Activated CD8-positive, alpha-beta memory T cell treated with anti-CD3 and anti-CD28 coated beads, Interleukin-2, amount 50 U/mL, for 4 hours (primary cell): ENCODE measurements around the gene SIGLEC12.
"Not testable (repeated sequence)": the region's sequence is repeated elsewhere in the genome, so short reads cannot be mapped to it uniquely, and the experiment has no call there.

Source experiments
- DNase-seq: peaks from one replicate; pipeline ENCODE4 v3.0.0-alpha.2; 2020

The SIGLEC12 gene

DNA sequence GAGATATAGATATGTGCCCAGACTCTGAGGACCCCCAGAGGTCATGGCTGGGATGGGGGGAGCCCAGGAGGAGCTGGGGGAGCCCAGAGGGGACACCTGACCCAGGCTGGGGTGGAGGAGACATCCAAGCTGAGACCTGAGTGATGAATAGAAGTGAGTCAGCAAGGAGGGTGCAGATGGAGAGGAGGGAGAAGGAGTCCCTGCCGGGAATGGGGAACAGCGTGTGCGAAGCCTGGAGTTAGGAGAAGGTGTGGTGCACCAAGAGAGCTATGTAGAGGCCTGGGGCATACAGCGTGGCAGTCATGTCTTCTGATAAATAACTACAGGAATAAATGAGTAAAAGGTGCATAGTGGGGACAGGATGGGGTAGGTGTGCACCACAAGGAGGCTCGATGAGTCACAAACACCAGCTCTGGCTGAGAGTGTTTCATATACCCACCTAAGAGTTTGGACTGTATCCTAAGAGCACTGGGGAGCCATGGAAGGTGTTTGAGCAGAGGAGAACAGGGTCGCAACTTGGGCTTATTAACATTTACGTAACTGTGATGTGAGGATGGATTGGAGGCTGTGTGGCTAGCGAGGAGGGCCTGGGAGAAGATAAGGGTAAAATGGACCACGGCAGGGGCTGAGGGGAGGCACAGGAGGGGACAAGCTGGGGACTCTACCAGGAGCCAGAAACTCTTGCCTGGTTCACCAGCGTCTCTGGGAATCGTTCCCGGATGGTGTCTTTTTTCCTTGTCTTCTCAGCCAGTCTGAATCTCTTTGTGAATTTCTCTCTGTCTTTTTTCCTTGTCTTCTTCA, 21.9 kb downstream of the SIGLEC12 start:
- no peak for DNase-seq

GRCh38 chr19:51478381-51479234, 23.0 kb downstream of the SIGLEC12 start, which contains the start of gene CEACAM18:
Gene CEACAM18 (plus strand): TSS chr19:51478539.
- no peak for DNase-seq

- no peak for DNase-seq
These were observed 24.3 kb downstream of the SIGLEC12 start for GRCh38 chr19:51477344-51477743.

DNA sequence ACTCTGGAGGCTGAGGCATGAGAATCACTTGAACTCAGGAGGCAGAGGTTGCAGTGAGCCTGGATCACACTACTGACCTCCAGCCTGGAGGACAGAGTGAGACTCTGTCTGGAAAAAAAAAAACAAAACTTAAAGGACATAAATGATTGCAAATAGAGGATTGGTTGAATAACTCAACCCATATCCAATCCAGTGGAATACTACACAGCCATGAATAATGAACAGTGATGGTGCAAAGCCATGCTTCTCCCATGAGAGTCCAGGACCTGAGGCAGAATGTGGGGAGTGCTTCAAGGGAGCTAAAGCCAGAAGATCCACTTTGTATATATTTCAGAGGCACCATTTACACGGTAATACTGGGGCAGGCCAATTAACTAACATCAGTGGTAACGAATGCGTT, 25.4 kb downstream of the SIGLEC12 start:
- no peak for DNase-seq

DNA sequence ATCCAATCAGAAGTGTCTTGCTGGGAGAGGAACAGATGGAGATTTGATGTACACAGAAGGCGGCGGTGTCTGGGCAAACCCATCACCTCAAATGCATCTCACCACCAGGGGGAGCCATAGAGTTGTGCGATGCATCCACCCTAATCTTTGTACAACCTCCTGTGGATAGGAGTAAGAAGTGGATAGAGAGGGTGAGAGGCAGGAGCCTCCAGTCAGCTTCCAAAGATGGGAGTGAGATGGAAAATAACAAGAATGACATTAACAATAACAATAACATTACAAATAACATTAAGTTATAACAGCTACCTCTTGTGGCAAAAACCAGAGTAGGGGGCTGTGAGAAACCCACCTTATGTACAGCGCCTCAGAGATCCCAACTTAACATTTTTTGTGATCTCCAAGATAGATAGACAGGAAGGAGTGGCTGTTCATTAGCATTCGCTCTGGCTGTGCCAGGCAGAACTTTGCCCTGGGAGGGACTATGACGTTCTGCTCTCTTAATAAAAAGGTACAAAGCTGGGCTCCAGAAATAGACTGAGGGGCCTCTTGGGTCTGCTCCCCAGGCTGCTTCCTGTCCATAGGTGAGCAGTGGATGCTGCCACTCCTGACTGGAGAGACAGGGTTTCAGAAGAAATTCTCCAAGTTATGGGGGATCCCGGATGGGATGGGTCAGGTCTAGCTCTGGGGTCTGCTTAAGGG, 28.4 kb downstream of the SIGLEC12 start:
- peak; percentile 89 for DNase-seq

DNA sequence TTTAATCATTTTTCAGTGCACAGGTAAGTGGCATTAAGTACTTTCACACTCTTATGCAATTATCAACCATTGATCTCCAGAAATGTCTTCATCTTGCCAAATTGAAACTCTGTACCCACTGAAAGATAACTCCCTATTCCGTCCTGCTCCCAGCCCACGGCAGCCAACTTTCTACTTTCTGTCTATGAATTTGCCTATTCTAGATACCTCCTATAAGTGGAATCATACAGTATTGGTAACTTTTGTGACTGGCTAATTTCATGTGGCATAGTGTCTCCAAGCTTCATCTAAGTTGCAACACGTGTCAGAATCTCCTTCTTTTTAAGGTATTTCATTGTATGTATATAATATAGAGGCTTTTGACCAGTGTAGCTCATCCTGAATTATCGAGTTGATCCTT, 29.0 kb downstream of the SIGLEC12 start:
- DNase-seq: no peak

DNA sequence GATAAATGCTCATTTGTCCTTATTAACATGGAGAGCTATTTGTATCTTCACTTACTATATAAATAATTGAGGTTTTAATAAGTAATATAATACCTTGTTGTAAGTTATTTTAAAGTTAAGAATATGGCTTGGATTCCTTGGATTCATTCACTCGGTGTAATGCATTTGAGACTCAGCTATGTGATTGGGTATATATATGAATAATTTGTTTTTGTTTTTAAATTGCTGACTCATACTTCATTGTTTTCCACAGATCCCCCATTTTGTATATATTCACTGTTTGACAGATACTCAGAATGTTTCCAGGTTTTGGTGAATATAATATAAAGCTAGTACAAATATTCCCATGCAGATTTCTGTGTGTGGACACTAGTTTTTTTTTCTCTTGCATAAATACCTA, 30.1 kb downstream of the SIGLEC12 start:
- DNase-seq: no peak

- DNase-seq: no peak
These were observed 30.6 kb downstream of the SIGLEC12 start for GRCh38 chr19:51470966-51471365.

- no peak for DNase-seq
These were observed 32.0 kb downstream of the SIGLEC12 start for GRCh38 chr19:51469629-51470028.

GRCh38 chr19:51469162-51469561, 32.4 kb downstream of the SIGLEC12 start:
- no peak for DNase-seq

GRCh38 chr19:51468545-51468920, 33.1 kb downstream of the SIGLEC12 start:
- DNase-seq: no peak

DNA sequence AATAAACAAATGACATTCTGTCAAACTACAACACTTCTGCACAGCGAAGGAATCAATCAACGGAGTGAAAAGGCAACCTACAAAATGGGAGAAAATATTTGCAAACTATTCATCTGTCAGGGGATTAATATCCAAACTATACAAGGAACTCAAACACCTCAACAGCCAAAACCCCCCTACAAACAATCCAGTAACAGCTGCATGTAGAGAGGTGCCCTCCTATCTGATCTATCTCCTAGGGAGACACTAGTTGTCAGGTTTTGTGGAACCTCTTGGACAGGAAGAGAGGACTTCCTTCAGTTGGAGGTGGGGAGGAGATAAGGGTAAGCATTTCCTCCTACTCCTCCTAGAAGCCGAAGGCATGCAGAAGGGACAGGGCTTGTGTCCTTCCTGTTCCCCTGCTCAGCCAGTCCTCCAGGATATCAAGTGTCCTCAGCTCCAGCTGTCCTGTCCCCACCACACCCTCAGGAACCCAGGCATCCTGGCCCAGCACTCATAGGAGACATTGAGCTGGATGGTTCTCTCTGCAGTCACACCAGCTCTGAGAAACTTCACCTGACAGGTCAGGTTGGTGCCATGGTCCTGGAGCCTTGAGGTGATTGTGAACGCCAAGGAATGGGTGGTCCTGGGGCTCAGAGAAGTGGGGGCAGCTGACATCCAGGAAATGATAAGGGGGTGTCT, 33.6 kb downstream of the SIGLEC12 start:
- DNase-seq: no peak

GRCh38 chr19:51466723-51467122, 34.9 kb downstream of the SIGLEC12 start:
- DNase-seq: no peak

GRCh38 chr19:51463976-51464581, 37.5 kb downstream of the SIGLEC12 start:
- DNase-seq: not testable (repeated sequence)

DNA sequence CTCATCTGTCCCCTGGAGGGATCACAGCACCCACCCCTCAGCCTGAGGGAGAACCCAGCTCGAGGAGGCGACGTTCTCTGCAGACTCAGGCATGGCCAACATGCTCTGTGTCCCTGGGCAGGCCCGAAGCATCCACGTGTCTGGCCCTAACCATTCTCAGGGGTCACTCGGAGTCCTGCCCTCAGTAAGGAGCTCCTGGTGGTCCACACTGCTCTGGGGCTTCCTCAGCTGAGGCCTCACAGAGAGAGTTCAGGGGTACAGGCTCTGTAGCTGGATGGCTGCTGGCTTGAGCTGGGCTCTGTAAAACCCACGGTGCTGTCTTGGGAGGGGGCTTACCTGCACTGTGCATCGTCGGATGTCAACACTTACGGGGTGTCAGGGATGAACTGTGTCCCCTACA, 38.9 kb downstream of the SIGLEC12 start:
- DNase-seq: no peak

DNA sequence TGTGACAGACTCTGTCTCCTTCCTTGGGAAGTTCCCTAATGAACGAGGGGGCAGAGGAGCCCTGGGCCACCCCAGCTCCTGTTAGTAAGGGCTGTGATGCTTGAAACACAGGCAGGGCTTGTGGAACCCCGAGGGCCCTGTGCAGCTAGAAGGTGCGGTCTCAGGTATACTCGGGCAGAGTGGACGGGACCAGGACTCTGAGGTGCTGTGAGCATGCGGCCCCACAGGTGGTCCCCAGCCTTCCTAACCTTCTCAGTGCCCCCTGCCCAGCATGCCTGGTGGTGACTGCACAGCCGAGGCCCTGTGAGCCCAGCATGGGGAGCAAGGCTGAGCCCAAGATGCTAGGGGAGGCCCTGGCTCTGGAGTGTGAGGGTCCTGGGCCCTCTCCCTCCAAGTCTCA, 39.3 kb downstream of the SIGLEC12 start:
- no peak for DNase-seq

DNA sequence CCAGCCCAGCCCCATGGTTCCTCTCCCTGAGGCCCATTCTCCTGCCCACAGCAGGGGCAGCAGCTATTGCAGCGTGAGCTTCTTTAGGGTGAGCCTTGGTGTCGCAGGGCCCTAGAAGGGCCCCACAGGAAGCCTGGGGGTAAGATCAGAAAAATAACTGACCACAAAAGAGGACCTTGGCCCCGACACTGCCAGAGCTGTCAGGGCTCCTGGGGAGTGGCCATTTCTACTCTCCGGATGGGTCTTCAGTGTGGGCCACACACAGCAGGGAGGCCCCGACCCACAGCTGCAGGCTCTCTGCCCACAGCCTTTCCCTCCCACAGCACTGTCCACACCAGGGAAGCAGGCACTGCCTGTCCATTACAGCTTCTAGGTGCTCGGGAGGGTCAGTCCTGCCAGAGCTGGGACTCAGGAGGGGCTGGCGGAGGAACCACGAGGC, 39.9 kb downstream of the SIGLEC12 start:
- DNase-seq: no peak

DNA sequence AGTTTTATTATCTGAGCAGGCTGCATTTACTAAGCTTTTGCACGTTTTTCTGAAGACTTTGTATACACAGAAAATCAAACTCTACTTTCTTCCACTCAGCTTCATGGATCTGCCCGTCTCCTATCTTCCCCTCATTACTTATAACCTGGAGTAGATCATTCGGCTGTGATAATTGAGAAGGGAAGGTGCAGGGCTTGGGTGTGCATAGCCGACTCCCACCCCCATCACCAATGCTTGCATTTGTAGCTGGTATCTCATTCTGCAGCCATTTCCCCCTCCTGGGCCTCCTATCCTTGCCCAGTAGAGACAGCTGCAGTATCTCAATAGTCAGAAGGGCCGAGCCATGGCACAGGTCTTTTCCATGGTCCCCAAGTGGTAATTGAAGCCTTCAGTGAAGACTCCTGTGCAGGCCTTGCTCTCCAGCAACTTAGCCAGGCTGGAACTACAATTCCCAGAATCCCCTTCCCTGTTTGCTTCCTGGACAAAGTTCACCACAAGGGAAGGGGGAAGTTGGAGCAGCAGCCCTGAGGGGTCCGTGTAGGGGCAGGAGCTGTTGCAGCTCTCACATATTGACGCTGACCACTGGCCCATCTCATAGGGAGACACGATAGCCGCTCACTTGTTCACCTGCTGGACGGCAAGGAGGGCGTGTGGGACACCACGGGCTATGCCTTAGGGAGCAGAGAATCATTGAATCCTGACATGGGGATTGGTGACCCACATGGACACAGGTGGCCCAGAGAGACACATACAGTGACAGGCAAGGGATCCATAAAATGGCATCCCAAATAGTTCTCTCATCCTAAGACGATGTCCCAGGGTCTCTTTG, 41.2 kb downstream of the SIGLEC12 start:
- no peak for DNase-seq

DNA sequence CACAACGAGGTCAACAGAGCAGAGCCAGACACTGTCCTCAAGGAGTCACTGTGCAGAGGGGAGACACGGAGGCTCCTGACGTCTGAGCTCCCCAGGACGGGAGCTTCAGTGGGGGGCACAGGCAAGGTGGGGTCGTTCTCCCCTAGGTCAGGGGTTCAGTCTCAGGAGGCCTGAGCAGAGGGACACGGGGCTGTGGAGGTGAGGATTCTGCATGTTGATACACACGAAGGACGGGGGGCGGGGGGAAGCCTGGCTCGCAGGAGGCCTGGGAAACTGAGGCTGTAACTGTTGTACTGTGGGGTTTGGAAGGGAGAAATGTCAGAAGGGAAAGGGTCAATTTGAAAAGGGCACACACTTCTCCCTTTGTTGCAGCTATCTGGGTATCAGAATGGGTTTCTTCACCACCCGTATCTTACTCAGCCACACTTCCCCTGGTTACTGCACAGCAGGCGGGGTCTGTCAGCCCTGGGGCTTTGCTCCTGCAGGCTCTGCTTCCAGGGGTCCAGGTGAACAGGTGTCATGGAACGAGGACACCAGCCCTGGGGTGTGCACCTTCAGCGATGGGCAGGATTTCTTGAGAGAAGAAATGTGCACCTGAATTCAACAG, 42.6 kb downstream of the SIGLEC12 start:
- DNase-seq: no peak

- no peak for DNase-seq
These were observed 43.5 kb downstream of the SIGLEC12 start, which contains the start of gene SIGLEC8 for GRCh38 chr19:51458051-51458645. Gene SIGLEC8 (minus strand): TSS chr19:51458454. CDS start chr19:51458387, 67 bp downstream.
